HepG2 (cell line): ENCODE results near the gene XCR1. TPM values are rescaled to one million over a fixed set of nuclear protein-coding genes. Genes with fewer than 3 reads are reported as not detected.
A peak's percentile ranks its signal among the peaks of the same experiment; 100 is the strongest.

Experiments used
- AHR ChIP-seq: IDR thresholded peaks from 2 replicates; pipeline ENCODE4 v1.6.1; 2018; ENCODE audit warnings: missing genetic modification reagents, missing compliant biosample characterization
- BRD4 ChIP-seq: sonication (generic); formaldehyde crosslinking; IDR thresholded peaks from 2 replicates; pipeline ENCODE4 v1.4.0; 2020; ENCODE audit warnings: missing genetic modification reagents
- GABPB1 ChIP-seq: IDR thresholded peaks from 2 replicates; pipeline ENCODE4 v1.6.1; 2016; ENCODE audit warnings: mild to moderate bottlenecking, missing genetic modification reagents, moderate library complexity, missing compliant biosample characterization
- IKZF4 ChIP-seq: sonication (generic); formaldehyde crosslinking; IDR thresholded peaks from 2 replicates; pipeline ENCODE4 v1.5.1; 2020; ENCODE audit warnings: borderline replicate concordance, mild to moderate bottlenecking, low read depth, missing genetic modification reagents; ENCODE audit errors: not compliant biosample characterization
- MAZ ChIP-seq, 2 experiments: sonication (generic) in 1 of 2; formaldehyde crosslinking in 1 of 2; IDR thresholded peaks; 2 replicates each; pipeline versions ENCODE4 v1.5.0 to v1.6.1; 2012 to 2020; ENCODE audit warnings: low read depth in 2 of 2, mild to moderate bottlenecking in 2 of 2, borderline replicate concordance in 1 of 2, improper control_type of control experiment in 1 of 2, low read length in 1 of 2, missing genetic modification reagents in 1 of 2, moderate library complexity in 1 of 2
- POLR2AphosphoS5 ChIP-seq: IDR thresholded peaks from 2 replicates; pipeline ENCODE4 v1.6.1; 2012; ENCODE audit warnings: low read depth, low read length
- RBM39 ChIP-seq: fragments of 200-400 bp; formaldehyde crosslinking; IDR thresholded peaks from one replicate; pipeline ENCODE4 v1.6.1; 2018; ENCODE audit warnings: antibody characterized with exemption, mild to moderate bottlenecking, low read depth, low read length; ENCODE audit not compliant: poor library complexity, severe bottlenecking
- RNF2 ChIP-seq: fragments of 450-650 bp; conservative IDR thresholded peaks from 2 replicates; pipeline ENCODE4 v1.6.1; 2016; ENCODE audit warnings: low read depth
- SMAD3 ChIP-seq: sonication (generic); formaldehyde crosslinking; IDR thresholded peaks from 2 replicates; pipeline ENCODE4 v1.4.0; 2020; ENCODE audit warnings: missing genetic modification reagents
- TEAD3 ChIP-seq: optimal IDR thresholded peaks from 2 replicates; pipeline ENCODE3; 2016; ENCODE audit warnings: borderline replicate concordance
- ZMAT3 ChIP-seq: sonication (generic); formaldehyde crosslinking; conservative IDR thresholded peaks from 2 replicates; pipeline ENCODE4 v1.7.0; 2021; ENCODE audit warnings: missing genetic modification reagents
- ZNF552 ChIP-seq: sonication (generic); formaldehyde crosslinking; IDR thresholded peaks from 2 replicates; pipeline ENCODE4 v1.9.0; 2022; ENCODE audit warnings: missing genetic modification reagents, mild to moderate bottlenecking, borderline replicate concordance
- ZNF616 ChIP-seq: sonication (generic); formaldehyde crosslinking; IDR thresholded peaks from 2 replicates; pipeline ENCODE4 v1.5.0; 2020; ENCODE audit warnings: low read depth, mild to moderate bottlenecking, missing genetic modification reagents
- ZNF761 ChIP-seq: sonication (generic); formaldehyde crosslinking; conservative IDR thresholded peaks from 2 replicates; pipeline ENCODE4 v1.4.0; 2020; ENCODE audit warnings: mild to moderate bottlenecking, missing genetic modification reagents
- ZNF878 ChIP-seq: sonication (generic); formaldehyde crosslinking; IDR thresholded peaks from 2 replicates; pipeline ENCODE4 v1.8.1; 2023; ENCODE audit warnings: mild to moderate bottlenecking, missing genetic modification reagents, moderate library complexity
- ZSCAN25 ChIP-seq: sonication (generic); formaldehyde crosslinking; IDR thresholded peaks from 2 replicates; pipeline ENCODE4 v1.8.0; 2022; ENCODE audit warnings: mild to moderate bottlenecking, missing genetic modification reagents
- polyA plus RNA-seq, 8 experiments: library from polyadenylated mRNA; depleted of rRNA in 3 of 8; stranded (reverse) in 7 of 8; unstranded in 1 of 8; fragments of >200 nt; fragmentation: Illumina TruSeq in 4 of 8; extraction: Trizol in 4 of 8; gene quantifications; 2 replicates each; pipeline versions ENCODE4 v1.2.1 to v1.2.3, GENCODE V29; 2011 to 2016; ENCODE audit warnings: low read depth in 4 of 8, missing spikeins in 1 of 8, mixed read lengths in 1 of 8; ENCODE audit not compliant: insufficient read depth in 1 of 8
- total RNA-seq, 5 experiments: library from RNA; depleted of rRNA; stranded (reverse); fragments of >200 nt; fragmentation: Illumina TruSeq; extraction: Trizol; gene quantifications; 2 replicates each; pipeline ENCODE4 v1.2.3, GENCODE V29; 2016; ENCODE audit warnings: low read depth in 1 of 5
- TF ChIP-seq, protein P1 (sequence below): sonication (generic); formaldehyde crosslinking; conservative IDR thresholded peaks from 2 replicates; pipeline ENCODE4 v1.5.0; 2020; ENCODE audit warnings: missing genetic modification reagents
- TF ChIP-seq, protein P2 (sequence below), 2 experiments: fragments of 450-650 bp in 1 of 2; sonication (generic) in 1 of 2; formaldehyde crosslinking in 1 of 2; IDR thresholded peaks; 2 replicates each; pipeline versions ENCODE4 v1.6.1 to v1.8.0; 2016 to 2022; ENCODE audit warnings: antibody characterized with exemption in 1 of 2, mild to moderate bottlenecking in 1 of 2, missing genetic modification reagents in 1 of 2

Gene XCR1
- total and polyA plus RNA-seq, 2 of the 13 experiments (the other 11 are each of a cell fraction or from before 2014, with no cell fraction given), result not detected

DNA sequence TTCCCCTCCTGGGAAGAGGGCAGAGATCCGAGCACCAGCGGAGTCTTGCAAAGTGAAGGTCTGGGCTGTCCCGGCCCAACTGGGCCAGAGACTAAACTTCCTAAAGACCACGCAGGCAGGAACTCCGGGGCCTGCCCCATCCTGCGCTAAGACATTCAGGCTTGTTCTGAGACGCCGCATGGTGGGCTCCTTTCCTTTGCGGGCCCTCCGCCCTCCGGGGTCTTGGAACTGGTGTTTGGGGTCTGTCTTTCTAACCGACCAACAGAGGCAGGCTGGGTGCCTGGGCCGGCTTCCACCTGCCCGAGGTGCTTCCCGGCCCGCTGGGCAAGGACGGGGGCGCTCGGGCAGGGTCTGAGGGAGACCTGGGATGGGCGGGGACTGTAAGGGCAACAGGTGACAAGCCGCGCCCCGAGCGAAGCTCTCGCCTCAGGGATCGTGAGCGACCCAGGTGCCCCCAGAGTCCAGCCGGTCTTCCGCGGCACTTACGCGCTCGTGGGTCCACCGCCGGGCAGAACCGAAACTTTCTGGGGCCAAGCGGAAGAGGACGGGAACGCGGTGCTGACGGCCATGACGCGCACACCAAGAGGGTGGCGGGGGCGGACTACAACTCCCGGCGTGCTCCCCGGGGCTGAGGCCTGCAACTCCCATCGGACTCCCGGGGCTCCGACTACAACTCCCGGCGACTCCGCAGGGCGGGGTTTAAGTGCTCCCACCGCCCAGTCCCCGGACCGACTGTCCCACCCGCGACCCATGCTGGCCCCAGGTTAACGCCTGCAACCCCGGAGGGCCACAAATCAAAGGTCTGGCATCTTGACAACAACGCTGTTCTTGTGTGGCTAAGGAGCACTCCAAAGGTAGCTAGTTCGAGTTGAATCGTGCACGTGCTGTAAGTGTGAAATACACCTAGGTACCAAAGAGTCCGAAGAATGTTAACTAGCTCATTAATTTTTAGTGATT, 31.8 kb downstream of the XCR1 start, which contains the start of gene FYCO1 (continued):
- TF ChIP-seq ZNF761 (CRISPR knock-in tag) (peak; percentile 75; the same call in 1 of the 2 replicates), ZSCAN25 (CRISPR knock-in tag) (peak; percentile 25; the same call in 1 of the 2 replicates), POLR2AphosphoS5 (peak; percentile 77), TEAD3 (no peak), RNF2 (peak; percentile 77), SMAD3 (CRISPR knock-in tag) (no peak), RBM39 (peak; percentile 73), IKZF4 (peak; percentile 51), ZNF878 (CRISPR knock-in tag) (no peak), ZNF616 (CRISPR knock-in tag) (peak; percentile 39; the same call in 1 of the 2 replicates), ZMAT3 (CRISPR knock-in tag) (peak; percentile 69), GABPB1 (CRISPR knock-in tag) (peak; percentile 93), ZNF552 (CRISPR knock-in tag) (no peak), AHR (CRISPR knock-in tag) (no peak), MAZ (IDR thresholded peaks at IDR 0.05; ENCODE audit: borderline replicate concordance, low read depth, low read length) (no peak), MAZ (CRISPR knock-in tag; IDR thresholded peaks at IDR 0.05; ENCODE audit: low read depth) (peak; percentile 86; the same call in 1 of the 2 replicates), BRD4 (CRISPR knock-in tag) (no peak)
- TF ChIP-seq, protein P1, sequence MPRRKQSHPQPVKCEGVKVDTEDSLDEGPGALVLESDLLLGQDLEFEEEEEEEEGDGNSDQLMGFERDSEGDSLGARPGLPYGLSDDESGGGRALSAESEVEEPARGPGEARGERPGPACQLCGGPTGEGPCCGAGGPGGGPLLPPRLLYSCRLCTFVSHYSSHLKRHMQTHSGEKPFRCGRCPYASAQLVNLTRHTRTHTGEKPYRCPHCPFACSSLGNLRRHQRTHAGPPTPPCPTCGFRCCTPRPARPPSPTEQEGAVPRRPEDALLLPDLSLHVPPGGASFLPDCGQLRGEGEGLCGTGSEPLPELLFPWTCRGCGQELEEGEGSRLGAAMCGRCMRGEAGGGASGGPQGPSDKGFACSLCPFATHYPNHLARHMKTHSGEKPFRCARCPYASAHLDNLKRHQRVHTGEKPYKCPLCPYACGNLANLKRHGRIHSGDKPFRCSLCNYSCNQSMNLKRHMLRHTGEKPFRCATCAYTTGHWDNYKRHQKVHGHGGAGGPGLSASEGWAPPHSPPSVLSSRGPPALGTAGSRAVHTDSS, result no peak
- TF ChIP-seq, protein P2, sequence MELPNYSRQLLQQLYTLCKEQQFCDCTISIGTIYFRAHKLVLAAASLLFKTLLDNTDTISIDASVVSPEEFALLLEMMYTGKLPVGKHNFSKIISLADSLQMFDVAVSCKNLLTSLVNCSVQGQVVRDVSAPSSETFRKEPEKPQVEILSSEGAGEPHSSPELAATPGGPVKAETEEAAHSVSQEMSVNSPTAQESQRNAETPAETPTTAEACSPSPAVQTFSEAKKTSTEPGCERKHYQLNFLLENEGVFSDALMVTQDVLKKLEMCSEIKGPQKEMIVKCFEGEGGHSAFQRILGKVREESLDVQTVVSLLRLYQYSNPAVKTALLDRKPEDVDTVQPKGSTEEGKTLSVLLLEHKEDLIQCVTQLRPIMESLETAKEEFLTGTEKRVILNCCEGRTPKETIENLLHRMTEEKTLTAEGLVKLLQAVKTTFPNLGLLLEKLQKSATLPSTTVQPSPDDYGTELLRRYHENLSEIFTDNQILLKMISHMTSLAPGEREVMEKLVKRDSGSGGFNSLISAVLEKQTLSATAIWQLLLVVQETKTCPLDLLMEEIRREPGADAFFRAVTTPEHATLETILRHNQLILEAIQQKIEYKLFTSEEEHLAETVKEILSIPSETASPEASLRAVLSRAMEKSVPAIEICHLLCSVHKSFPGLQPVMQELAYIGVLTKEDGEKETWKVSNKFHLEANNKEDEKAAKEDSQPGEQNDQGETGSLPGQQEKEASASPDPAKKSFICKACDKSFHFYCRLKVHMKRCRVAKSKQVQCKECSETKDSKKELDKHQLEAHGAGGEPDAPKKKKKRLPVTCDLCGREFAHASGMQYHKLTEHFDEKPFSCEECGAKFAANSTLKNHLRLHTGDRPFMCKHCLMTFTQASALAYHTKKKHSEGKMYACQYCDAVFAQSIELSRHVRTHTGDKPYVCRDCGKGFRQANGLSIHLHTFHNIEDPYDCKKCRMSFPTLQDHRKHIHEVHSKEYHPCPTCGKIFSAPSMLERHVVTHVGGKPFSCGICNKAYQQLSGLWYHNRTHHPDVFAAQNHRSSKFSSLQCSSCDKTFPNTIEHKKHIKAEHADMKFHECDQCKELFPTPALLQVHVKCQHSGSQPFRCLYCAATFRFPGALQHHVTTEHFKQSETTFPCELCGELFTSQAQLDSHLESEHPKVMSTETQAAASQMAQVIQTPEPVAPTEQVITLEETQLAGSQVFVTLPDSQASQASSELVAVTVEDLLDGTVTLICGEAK (IDR thresholded peaks at IDR 0.05), result no peak
- TF ChIP-seq, protein P2 (CRISPR knock-in tag; IDR thresholded peaks at IDR 0.05), result peak; percentile 78
